ENCODE data around the gene HAL.

The HAL gene

GRCh38 chr12:95996034-95996658, at the start of gene HAL:
Gene HAL, minus strand, starts transcription at chr12:95996344. Its CDS starts 434 bp downstream, at chr12:95995910.
- no peak for DNase-seq (ENCODE audit: low read depth)
- peaks cover 5% of the 10 kb centered on the region for H3K27me3 ChIP-seq (replicated peaks; ENCODE audit: control insufficient read depth, insufficient read depth, low read length)
- no peak within 1 kb of the TSS for H3K9ac ChIP-seq (ENCODE audit: low read length)
- no peaks in the 10 kb centered on the region for H3K9me3 ChIP-seq (ENCODE audit: control insufficient read depth, low read length)
- H3K4me1 ChIP-seq (ENCODE audit: control insufficient read depth, insufficient read depth, low read length): peaks cover 30% of the 10 kb centered on the region
- H3K4me3 ChIP-seq (ENCODE audit: low read length): peak within 1 kb of the TSS; percentile 53
- H3K36me3 ChIP-seq (ENCODE audit: control insufficient read depth, insufficient read depth, low read length, severe bottlenecking): no peaks in the 10 kb centered on the region

GRCh38 chr12:96045566-96045965, 49.4 kb upstream of the HAL start:
- no peaks in the 10 kb centered on the region for H3K36me3 ChIP-seq (ENCODE audit: control insufficient read depth, insufficient read depth, low read length, severe bottlenecking)
- peaks cover 28% of the 10 kb centered on the region for H3K4me1 ChIP-seq (ENCODE audit: control insufficient read depth, insufficient read depth, low read length)
- DNase-seq (ENCODE audit: low read depth): no peak
- H3K9me3 ChIP-seq (ENCODE audit: control insufficient read depth, low read length): no peaks in the 10 kb centered on the region
- H3K4me3 ChIP-seq (ENCODE audit: low read length): no peak overlapping the region
- no peak overlapping the region for H3K9ac ChIP-seq (ENCODE audit: low read length)
- no peaks in the 10 kb centered on the region for H3K27me3 ChIP-seq (replicated peaks; ENCODE audit: control insufficient read depth, insufficient read depth, low read length)

- Histone ChIP-seq H3K9ac (ENCODE audit: low read length) (no peak overlapping the region), H3K27me3 (replicated peaks; ENCODE audit: control insufficient read depth, insufficient read depth, low read length) (no peaks in the 10 kb centered on the region), H3K4me3 (ENCODE audit: low read length) (no peak overlapping the region), H3K4me1 (ENCODE audit: control insufficient read depth, insufficient read depth, low read length) (peaks cover 28% of the 10 kb centered on the region), H3K36me3 (ENCODE audit: control insufficient read depth, insufficient read depth, low read length, severe bottlenecking) (no peaks in the 10 kb centered on the region), H3K9me3 (ENCODE audit: control insufficient read depth, low read length) (no peaks in the 10 kb centered on the region)
- DNase-seq (ENCODE audit: low read depth): no peak
Measured at GRCh38 chr12:96044943-96045290, 48.8 kb upstream of the HAL start.

GRCh38 chr12:96044017-96044942, 48.1 kb upstream of the HAL start:
- peak; percentile 75 for DNase-seq (ENCODE audit: low read depth)
- Histone ChIP-seq H3K9ac (ENCODE audit: low read length) (no peak overlapping the region), H3K27me3 (replicated peaks; ENCODE audit: control insufficient read depth, insufficient read depth, low read length) (no peaks in the 10 kb centered on the region), H3K9me3 (ENCODE audit: control insufficient read depth, low read length) (no peaks in the 10 kb centered on the region), H3K4me3 (ENCODE audit: low read length) (peak overlapping the region; percentile 25), H3K4me1 (ENCODE audit: control insufficient read depth, insufficient read depth, low read length) (peaks cover 28% of the 10 kb centered on the region), H3K36me3 (ENCODE audit: control insufficient read depth, insufficient read depth, low read length, severe bottlenecking) (no peaks in the 10 kb centered on the region)

GRCh38 chr12:96041181-96041580, 45.0 kb upstream of the HAL start:
- Histone ChIP-seq H3K4me3 (ENCODE audit: low read length) (no peak overlapping the region), H3K36me3 (ENCODE audit: control insufficient read depth, insufficient read depth, low read length, severe bottlenecking) (no peaks in the 10 kb centered on the region)
- no peak for DNase-seq (ENCODE audit: low read depth)

DNA sequence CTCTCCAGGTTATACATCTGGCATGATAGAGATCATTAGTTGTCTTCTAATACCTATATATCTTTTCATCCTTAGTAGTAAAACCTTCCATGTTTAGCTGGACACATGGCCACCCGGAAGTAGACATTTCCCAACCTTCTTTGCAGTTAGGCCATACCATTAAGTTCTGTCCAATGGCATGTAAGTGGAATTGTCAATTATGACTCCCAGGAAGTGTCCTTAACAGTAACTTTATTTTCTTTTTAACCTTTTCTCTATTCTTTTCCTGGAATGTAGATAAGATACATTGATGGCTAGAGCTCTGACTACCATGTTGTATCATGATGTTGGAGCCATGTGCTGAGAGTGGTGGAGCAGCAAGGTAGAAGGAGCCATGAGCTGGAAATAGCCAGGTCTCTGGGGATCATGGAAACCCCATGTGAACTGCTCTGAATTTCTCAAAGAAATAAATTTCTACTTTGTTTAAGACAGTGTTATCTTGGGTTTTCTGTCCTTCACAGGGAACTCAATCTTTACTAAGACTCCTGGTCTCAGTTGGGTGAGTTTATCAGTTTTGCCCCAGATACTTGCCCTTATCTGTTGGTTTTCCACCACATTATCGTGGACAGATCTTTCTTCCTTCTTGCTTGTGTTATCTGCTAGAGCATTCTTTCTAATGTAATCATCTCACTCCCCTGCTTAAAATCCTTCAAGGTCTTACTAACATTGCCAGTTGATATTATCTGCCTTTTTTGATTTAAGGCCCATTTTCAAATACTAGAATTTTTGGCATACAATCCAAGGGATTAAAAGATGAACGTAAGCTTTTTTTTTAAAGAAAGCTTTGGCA, 44.4 kb upstream of the HAL start:
- Histone ChIP-seq H3K4me3 (ENCODE audit: low read length) (no peak overlapping the region), H3K9ac (ENCODE audit: low read length) (no peak overlapping the region), H3K4me1 (ENCODE audit: control insufficient read depth, insufficient read depth, low read length) (peaks cover 14% of the 10 kb centered on the region), H3K36me3 (ENCODE audit: control insufficient read depth, insufficient read depth, low read length, severe bottlenecking) (no peaks in the 10 kb centered on the region), H3K9me3 (ENCODE audit: control insufficient read depth, low read length) (no peaks in the 10 kb centered on the region), H3K27me3 (replicated peaks; ENCODE audit: control insufficient read depth, insufficient read depth, low read length) (no peaks in the 10 kb centered on the region)
- DNase-seq (ENCODE audit: low read depth): peak; percentile 37

More at GRCh38 chr12:96041181-96041580, 45.0 kb upstream of the HAL start:
- Histone ChIP-seq H3K9me3 (ENCODE audit: control insufficient read depth, low read length) (no peaks in the 10 kb centered on the region), H3K9ac (ENCODE audit: low read length) (no peak overlapping the region), H3K4me1 (ENCODE audit: control insufficient read depth, insufficient read depth, low read length) (peaks cover 14% of the 10 kb centered on the region), H3K27me3 (replicated peaks; ENCODE audit: control insufficient read depth, insufficient read depth, low read length) (no peaks in the 10 kb centered on the region)

- Histone ChIP-seq H3K9me3 (ENCODE audit: control insufficient read depth, low read length) (no peaks in the 10 kb centered on the region), H3K27me3 (replicated peaks; ENCODE audit: control insufficient read depth, insufficient read depth, low read length) (no peaks in the 10 kb centered on the region), H3K36me3 (ENCODE audit: control insufficient read depth, insufficient read depth, low read length, severe bottlenecking) (no peaks in the 10 kb centered on the region), H3K4me1 (ENCODE audit: control insufficient read depth, insufficient read depth, low read length) (peaks cover 12% of the 10 kb centered on the region), H3K9ac (ENCODE audit: low read length) (no peak overlapping the region), H3K4me3 (ENCODE audit: low read length) (no peak overlapping the region)
- no peak for DNase-seq (ENCODE audit: low read depth)
Measured at GRCh38 chr12:96039516-96039915, 43.4 kb upstream of the HAL start.

DNA sequence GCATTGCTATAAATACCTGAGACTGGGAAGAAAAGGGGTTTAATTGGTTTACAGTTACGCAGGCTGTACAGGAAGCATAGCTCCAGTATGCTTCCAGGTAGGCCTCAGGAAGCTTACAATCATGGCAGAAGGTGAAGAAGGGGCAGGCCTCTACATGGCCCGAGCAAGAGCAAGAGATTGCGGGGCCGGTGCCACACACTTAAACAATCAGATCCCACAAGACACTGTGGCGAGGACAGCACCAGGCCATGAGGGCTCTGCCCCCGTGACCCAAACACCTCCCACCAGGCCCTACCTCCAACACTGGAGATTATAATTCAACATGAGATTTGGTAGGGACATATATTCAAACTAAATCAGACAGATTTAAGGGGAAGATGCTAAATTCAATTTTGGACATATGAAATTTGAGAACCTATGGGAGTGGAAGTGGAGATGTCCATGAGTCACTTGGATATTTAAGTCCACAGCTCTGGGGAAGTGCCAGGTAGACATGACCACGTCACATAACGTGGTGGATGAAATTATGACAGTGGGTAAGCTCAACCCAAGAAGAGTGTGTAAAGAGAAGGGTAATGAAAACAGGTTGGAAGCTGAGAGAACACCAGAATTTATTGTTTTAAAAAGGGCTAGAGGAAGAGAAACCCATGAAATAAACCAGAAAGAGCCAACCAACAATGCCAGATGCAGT, 40.8 kb upstream of the HAL start:
- Histone ChIP-seq H3K4me3 (ENCODE audit: low read length) (no peak overlapping the region), H3K9ac (ENCODE audit: low read length) (no peak overlapping the region), H3K27me3 (replicated peaks; ENCODE audit: control insufficient read depth, insufficient read depth, low read length) (no peaks in the 10 kb centered on the region), H3K36me3 (ENCODE audit: control insufficient read depth, insufficient read depth, low read length, severe bottlenecking) (no peaks in the 10 kb centered on the region), H3K9me3 (ENCODE audit: control insufficient read depth, low read length) (no peaks in the 10 kb centered on the region), H3K4me1 (ENCODE audit: control insufficient read depth, insufficient read depth, low read length) (peaks cover 10% of the 10 kb centered on the region)
- DNase-seq (ENCODE audit: low read depth): no peak

- H3K27me3 ChIP-seq (replicated peaks; ENCODE audit: control insufficient read depth, insufficient read depth, low read length): no peaks in the 10 kb centered on the region
- peak within 1 kb of the TSS; percentile 95 for H3K4me3 ChIP-seq (ENCODE audit: low read length)
- H3K4me1 ChIP-seq (ENCODE audit: control insufficient read depth, insufficient read depth, low read length): peaks cover 10% of the 10 kb centered on the region
- H3K9ac ChIP-seq (ENCODE audit: low read length): peak within 1 kb of the TSS; percentile 88
- H3K9me3 ChIP-seq (ENCODE audit: control insufficient read depth, low read length): no peaks in the 10 kb centered on the region
- peak; percentile 100 for DNase-seq (ENCODE audit: low read depth)
- no peaks in the 10 kb centered on the region for H3K36me3 ChIP-seq (ENCODE audit: control insufficient read depth, insufficient read depth, low read length, severe bottlenecking)
Measured at GRCh38 chr12:96035283-96036236, 39.4 kb upstream of the HAL start, which contains the start of gene LTA4H. Gene LTA4H, minus strand, starts transcription at chr12:96035587. Its CDS starts 68 bp downstream, at chr12:96035519.

Measured in adipocyte (in vitro differentiated cells).